Tibial nerve (tissue), 4 donors: ENCODE data around the gene BCR. TPM values are rescaled to one million over a fixed set of nuclear protein-coding genes. Genes with fewer than 3 reads are reported as not detected.

Experiments used
- DNase-seq, 2 donors: peaks; one replicate each; pipeline ENCODE4 v3.0.0-alpha.2; 2019; ENCODE audit warnings: low spot score in 2 of 2
- H3K27ac ChIP-seq, 4 donors: fragments of 200-600 bp; sonication (generic) in 3 of 4; one replicate each; pipeline ENCODE4 v1.5.1; 2017 to 2019; ENCODE audit warnings: mild to moderate bottlenecking in 1 of 4
- H3K27me3 ChIP-seq, 2 donors: fragments of 200-600 bp; sonication (generic) in 1 of 2; one replicate each; pipeline versions ENCODE4 v1.5.1 to v1.6.0; 2017 to 2019
- H3K36me3 ChIP-seq, 3 donors: fragments of 200-600 bp; sonication (generic); one replicate each; pipeline ENCODE4 v1.5.1; 2018 to 2019
- H3K4me1 ChIP-seq, 4 donors: fragments of 200-600 bp; sonication (generic) in 3 of 4; one replicate each; pipeline ENCODE4 v1.5.1; 2017 to 2019
- H3K4me3 ChIP-seq, 4 donors: fragments of 200-600 bp; sonication (generic) in 3 of 4; one replicate each; pipeline ENCODE4 v1.5.1; 2017 to 2019; ENCODE audit warnings: mild to moderate bottlenecking in 1 of 4, moderate library complexity in 1 of 4
- H3K9me3 ChIP-seq, 4 donors: fragments of 200-600 bp; sonication (generic) in 3 of 4; one replicate each; pipeline ENCODE4 v1.5.1; 2017 to 2019
- CTCF ChIP-seq, 5 experiments: fragments of 200-600 bp in 3 of 5; fragments of 450-650 bp in 2 of 5; sonication (generic) in 3 of 5; IDR thresholded peaks; one replicate each; pipeline ENCODE4 v1.5.1; 2016 to 2019; ENCODE audit warnings: antibody characterized with exemption in 5 of 5, mild to moderate bottlenecking in 3 of 5, moderate library complexity in 2 of 5
- EP300 ChIP-seq, 2 donors: sonication (generic); formaldehyde crosslinking; IDR thresholded peaks; one replicate each; pipeline ENCODE4 v1.6.1; 2017; ENCODE audit warnings: antibody characterized with exemption in 2 of 2, mild to moderate bottlenecking in 1 of 2
- POLR2A ChIP-seq, 2 donors: fragments of 450-650 bp; IDR thresholded peaks; one replicate each; pipeline ENCODE4 v1.6.1; 2017; ENCODE audit warnings: antibody characterized with exemption in 2 of 2, mild to moderate bottlenecking in 2 of 2, moderate library complexity in 2 of 2
- WGBS, 2 donors: methylation state at CpG; one replicate each; pipeline ENCODE4 v1.1.5; 2018; 5-methylcytosine and 5-hydroxymethylcytosine counted together
- total RNA-seq, 4 donors: library from RNA; depleted of rRNA; stranded (reverse); fragments of >200 nt; gene quantifications; one replicate each; pipeline ENCODE4 v1.1.0, GENCODE V29; 2016

The BCR gene
- total RNA-seq, 4 donors from 2014 or later: 99.0 to 174 (median 120) TPM

- 92 to 95% methylated on average over 4 of the region's 4 CpGs for WGBS, 2 donors
- H3K4me1 ChIP-seq: peaks cover 0 to 33% (median 25%) of the 10 kb centered on the region in 4 donors
- H3K36me3 ChIP-seq: peaks cover 0 to 9% (median 0%) of the 10 kb centered on the region in 3 donors
- H3K27ac ChIP-seq: no peak overlapping the region
- DNase-seq: no peak
- no peak for TF ChIP-seq EP300 (IDR thresholded peaks at IDR 0.05)
- no peak for TF ChIP-seq POLR2A (IDR thresholded peaks at IDR 0.05)
- no peaks in the 10 kb centered on the region for H3K27me3 ChIP-seq
- H3K4me3 ChIP-seq: no peak overlapping the region
- H3K9me3 ChIP-seq: peaks cover 0 to 11% (median 0%) of the 10 kb centered on the region in 4 donors
Measured at GRCh38 chr22:23177197-23177596, 3.1 kb upstream of the BCR start.

DNA sequence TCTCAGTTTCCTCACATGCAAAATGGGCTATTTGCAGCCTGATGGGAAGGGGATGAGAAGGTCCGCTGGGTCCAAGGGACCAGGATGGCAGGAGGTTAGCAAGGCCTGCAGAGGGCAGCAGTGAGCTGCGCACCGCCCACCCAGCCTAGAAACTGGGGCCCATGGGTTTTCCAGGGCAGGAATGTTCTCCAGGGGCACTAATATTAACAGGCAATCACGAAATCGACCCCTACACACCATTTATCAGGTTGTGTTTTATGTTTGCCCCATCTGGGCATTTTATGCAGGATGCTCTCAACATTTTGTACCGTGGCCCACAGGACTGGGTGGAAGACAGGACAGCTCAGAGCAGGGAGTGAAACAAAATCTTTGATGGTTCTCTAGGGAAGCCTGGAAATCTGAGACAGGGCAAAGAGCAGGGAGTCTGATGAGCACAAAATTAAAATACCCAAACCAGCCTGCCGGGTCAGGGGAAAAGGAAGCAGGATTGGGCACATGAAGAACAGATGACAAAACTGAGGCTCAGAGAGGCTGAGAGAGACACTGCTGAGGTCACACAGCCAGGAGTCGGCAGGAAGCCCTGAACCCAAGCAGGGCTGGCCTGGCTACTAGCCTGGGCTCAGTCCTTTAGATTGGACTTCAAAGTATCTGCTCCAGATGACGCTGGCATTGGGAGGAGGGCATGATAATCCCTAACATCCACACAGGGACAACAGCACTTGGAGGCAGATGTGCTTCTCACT, 1.6 kb upstream of the BCR start:
- H3K27me3 ChIP-seq: no peaks in the 10 kb centered on the region
- peak; percentile 51 to 55 for DNase-seq
- TF ChIP-seq CTCF (IDR thresholded peaks at IDR 0.05) (peak; percentile 94 to 98 (median 95)), EP300 (IDR thresholded peaks at IDR 0.05) (peak in 1 of 2 donors; percentile 62), POLR2A (IDR thresholded peaks at IDR 0.05) (no peak)
- H3K4me1 ChIP-seq: peaks cover 0 to 48% (median 37%) of the 10 kb centered on the region in 4 donors
- H3K4me3 ChIP-seq: no peak overlapping the region
- peaks cover 0 to 11% (median 0%) of the 10 kb centered on the region in 4 donors for H3K9me3 ChIP-seq
- H3K27ac ChIP-seq: peak overlapping the region; percentile 74 to 91 (median 86)
- 26% methylated on average over 9 of the region's 9 CpGs for WGBS, 2 donors
- peaks cover 0 to 9% (median 0%) of the 10 kb centered on the region in 3 donors for H3K36me3 ChIP-seq

DNA sequence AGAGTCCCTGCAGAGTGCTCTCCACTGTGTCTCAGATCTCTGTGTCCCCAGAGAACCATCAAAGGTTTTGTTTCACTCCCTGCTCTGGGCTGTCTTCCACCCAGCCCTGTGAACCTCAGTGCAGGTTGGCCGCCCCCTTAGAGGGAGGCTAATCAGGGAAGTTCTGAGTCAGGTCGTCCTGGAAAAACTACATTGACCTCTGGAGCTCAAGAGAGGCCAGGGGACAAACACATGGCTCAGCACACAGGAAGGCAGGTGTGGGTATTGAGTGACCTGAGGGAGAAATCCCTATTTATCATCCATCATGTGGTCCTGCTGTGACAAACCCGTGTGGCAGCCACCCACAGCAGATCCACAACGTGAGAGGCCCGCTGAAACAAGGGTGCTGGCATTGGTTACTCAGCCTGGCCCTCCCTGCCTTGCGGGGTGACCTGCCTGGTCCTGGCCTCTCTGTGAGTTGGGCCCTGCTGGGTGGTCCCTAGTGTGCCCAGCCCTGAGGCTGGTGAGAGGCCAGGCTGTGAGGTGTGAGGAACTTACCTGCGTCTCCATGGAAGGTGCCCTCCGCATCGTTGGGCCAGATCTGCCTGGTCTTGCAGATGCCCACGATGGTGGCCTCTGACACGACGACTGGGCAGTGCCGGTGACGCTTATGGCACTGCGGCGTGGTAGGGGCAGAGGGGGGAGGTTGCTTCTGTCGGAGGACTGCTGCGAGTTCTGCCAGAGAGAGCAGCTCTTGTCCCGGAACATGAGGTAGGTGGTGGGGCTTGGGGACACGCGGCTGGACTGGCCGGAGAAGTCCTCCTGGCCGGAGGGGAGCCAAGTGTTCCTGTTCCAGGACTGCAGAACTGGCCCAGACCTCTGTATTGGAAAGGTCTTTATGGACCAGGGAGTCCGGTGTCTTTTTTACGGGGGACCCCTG, 669 bp upstream of the BCR start:
- TF ChIP-seq EP300 (IDR thresholded peaks at IDR 0.05) (no peak), CTCF (IDR thresholded peaks at IDR 0.05) (no peak), POLR2A (IDR thresholded peaks at IDR 0.05) (no peak)
- DNase-seq: peak in 1 of 2 donors; percentile 36
- Histone ChIP-seq H3K4me1 (peaks cover 0 to 57% (median 41%) of the 10 kb centered on the region in 4 donors), H3K27me3 (no peaks in the 10 kb centered on the region), H3K36me3 (peaks cover 0 to 9% (median 0%) of the 10 kb centered on the region in 3 donors), H3K27ac (peak overlapping the region; percentile 74 to 91 (median 86)), H3K9me3 (peaks cover 0 to 11% (median 0%) of the 10 kb centered on the region in 4 donors), H3K4me3 (peak overlapping the region; percentile 44 to 84 (median 58))
- 30 to 59% methylated on average over 9 to 25 of the region's 25 CpGs for WGBS, 2 donors

- Histone ChIP-seq H3K4me1 (peaks cover 0 to 71% (median 43%) of the 10 kb centered on the region in 4 donors), H3K27me3 (no peaks in the 10 kb centered on the region), H3K9me3 (peaks cover 0 to 4% (median 0%) of the 10 kb centered on the region in 4 donors), H3K27ac (peak overlapping the region; percentile 46 to 91 (median 68)), H3K4me3 (peak overlapping the region; percentile 53 to 84 (median 62)), H3K36me3 (peaks cover 0 to 14% (median 0%) of the 10 kb centered on the region in 3 donors)
- 4 to 24% methylated on average over 40 to 42 of the region's 112 CpGs for WGBS, 2 donors
- DNase-seq: no peak
- TF ChIP-seq EP300 (IDR thresholded peaks at IDR 0.05) (no peak), CTCF (IDR thresholded peaks at IDR 0.05) (no peak), POLR2A (IDR thresholded peaks at IDR 0.05) (no peak)
Measured at GRCh38 chr22:23180893-23181720, 798 bp downstream of the BCR start.
